HG02938 (cell line): ENCODE data around the gene GALNT9.
"Not testable (repeated sequence)": the region's sequence is repeated elsewhere in the genome, so short reads cannot be mapped to it uniquely, and the experiment has no call there.

ENCODE experiments used
- ATAC-seq: cut with Tn5 transposase; IDR thresholded peaks from one replicate; pipeline ENCODE4 v1.9.1; 2021; ENCODE audit warnings: mild to moderate bottlenecking, moderate library complexity; ENCODE audit not compliant: unreplicated experiment

GALNT9 gene

DNA sequence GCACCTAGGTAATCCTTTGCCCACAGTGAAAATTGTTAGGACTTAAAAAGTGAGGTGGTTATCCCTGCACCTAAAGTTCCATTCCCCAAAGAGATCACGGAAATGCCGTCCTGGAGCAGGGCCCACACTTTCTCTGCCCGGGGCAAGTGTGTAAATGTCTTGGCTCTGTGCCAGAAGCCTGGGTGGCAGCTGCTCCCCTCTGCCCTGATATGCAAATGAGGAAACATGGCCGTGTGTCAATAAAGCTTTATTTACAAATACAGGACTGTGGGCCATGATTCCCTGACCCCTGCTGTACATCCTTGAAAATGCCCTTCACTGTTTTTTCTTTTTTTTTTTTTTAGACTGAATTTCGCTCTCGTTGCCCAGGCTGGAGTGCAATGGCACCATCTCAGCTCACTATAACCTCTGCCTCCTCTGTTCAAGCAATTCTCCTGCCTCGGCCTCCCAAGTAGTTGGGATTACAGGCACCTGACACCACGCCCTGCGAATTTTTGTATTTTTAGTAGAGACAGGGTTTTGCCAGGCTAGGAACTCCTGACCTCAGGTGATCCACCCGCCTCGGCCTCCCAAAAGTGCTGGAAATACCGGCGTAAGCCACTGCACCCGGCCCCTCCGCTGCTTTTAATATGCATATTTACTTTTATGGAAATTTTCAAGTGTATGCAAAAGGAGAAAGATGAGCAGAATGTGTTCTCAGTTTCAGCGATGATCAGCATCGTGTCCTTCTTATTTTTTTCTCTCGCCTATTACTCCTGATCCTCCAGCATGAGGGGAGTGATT lies 75.5 kb downstream of the GALNT9 start:
- no peak for ATAC-seq

DNA sequence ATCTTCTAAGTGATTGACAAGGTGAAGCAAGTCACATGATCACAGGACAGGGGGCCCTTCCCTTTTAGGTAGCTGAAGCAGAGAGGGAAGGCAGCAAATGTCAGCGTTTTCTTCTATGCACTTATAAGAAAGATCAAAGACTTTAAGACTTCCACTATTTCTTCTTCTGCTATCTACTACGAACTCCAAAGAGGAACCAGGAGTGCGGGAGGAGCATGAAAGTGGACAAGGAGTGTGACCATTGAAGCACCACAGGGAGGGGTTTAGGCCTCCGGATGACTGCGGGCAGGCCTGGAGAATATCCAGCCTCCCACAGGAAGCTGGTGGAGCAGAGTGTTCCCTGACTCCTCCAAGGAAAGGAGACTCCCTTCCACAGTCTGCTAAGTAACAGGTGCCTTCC lies 76.4 kb downstream of the GALNT9 start:
- not testable (repeated sequence) for ATAC-seq

DNA sequence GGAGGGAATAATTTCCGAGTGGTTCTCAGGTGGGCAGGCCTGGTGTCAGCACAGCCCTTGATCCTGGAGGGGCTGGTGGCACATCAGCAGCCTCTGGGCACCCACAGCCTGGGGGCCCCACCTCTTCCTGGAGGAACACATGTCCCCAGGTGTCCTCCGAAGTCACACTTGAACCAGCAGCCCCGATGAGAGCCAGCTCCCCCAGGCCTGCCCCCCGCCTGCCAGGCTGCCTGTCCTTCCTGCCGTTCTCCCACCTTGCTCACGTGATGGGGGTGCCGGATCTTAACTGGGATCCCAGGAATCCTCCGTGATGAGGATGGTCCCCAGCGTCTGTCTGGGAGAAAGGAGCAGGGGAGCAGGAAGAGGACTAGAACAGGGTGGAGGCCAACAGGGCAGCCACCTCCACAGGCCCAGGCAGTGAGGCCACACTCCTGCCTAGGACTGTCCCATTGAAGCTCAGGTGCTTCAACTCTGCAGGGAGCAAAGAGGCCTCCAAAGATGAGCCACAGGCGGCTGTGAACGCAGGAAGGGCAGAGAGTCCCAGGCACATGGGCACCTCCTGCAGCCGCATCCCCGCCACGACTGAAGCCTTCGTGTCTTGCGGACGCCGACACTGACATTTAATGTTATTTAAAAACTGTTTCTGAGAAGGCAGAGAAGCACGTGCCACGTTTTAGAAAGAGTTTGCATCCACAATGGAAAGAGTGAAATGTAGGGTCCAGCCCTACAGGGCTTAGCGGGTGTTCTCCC lies 77.5 kb downstream of the GALNT9 start:
- ATAC-seq: no peak

GRCh38 chr12:132251310-132251709 lies 78.1 kb downstream of the GALNT9 start:
- no peak for ATAC-seq

DNA sequence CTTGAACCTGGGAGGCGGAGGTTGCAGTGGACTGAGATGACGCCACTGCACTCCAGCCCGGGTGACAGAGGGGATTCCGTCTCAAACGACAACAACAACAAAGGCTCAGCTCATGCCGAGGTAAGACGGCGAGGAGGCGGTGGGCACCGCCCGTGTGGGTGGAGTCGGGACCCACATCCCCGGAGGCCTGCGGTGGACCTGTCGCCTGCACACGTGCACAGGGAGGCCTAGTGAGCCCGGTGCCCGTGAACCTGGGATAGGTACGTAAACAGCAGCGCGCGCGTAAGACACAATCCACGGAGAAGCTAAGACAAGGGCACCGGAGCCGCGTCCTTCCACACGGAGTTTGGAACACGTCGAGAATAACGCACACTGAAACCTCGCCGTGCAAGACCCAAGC lies 78.7 kb downstream of the GALNT9 start:
- ATAC-seq: no peak

DNA sequence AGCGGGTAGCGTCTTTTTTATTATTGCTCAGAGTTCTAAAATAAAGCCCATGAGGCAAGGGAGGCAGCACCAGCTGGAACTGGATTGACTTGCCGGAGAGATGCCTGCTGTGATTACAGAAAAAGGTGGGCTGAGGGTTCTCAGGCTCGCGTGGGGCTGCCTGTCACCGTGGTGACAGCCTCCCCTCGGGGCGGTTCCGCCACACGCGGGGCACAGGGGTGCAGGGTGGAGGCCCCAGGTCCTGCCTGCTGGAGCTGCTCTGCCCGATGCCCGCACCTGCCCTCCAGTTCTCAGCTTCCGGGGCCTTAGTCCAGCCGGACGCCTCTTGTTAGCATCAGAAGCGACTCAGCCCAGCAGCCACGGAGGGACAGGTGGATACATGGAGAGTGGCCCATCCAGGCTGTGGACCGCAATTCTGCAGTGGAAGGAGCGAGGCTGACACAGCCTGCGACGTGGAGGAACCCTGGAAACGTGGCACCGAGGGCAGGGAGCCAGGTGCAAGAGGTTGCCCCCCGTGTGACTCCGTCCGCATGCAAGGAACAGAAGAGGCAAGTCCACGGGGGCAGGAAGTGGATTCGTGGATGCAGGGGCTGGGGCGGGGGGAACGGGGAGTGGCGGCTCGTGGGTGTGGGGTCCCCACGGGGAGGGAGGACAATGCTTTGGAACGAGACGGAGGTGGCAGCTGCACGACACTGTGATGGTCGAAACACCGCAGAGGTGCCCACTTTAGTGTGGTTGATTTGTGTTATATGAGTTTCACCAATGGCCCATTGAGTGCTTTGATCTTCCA lies 79.5 kb downstream of the GALNT9 start:
- ATAC-seq: no peak

GRCh38 chr12:132248453-132249167 lies 80.8 kb downstream of the GALNT9 start:
- ATAC-seq: no peak

DNA sequence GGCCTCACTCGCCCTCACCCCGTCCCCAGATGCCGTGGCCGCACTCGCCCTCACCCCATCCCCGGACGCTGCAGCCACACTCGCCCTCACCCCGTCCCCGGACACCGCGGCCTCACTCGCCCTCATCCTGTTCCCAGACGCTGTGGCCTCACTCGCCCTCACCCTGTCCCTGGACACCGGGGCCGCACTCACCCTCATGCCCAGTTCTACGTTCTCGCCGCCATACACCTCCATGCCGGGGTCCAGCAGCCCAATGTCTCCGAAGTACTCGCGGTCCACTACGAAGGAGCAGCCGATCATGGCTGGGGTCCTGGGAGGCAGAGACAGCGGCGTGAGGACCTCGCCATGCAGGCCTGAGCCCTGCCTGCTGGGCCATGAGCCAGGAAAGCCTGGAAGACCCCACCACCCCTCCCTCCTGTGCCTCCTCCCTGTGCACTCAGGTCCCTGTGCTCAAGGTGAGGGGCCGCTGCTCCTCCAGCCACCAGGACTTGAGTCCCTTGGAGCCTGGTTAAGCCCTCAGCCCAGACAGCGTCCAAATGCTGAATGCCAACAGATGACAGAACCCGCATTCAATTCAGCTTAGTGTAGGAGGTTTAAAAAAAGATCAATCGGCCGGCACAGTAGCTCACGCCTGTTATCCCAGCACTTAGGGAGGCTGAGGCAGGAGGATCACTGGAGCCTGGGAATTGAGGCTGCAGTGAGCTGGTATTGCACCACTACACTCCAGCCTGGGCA lies 81.5 kb downstream of the GALNT9 start:
- no peak for ATAC-seq

- no peak for ATAC-seq
Measured at GRCh38 chr12:132246997-132247717, 82.2 kb downstream of the GALNT9 start.

- no peak for ATAC-seq
Measured at GRCh38 chr12:132245521-132246101, 83.8 kb downstream of the GALNT9 start.

GRCh38 chr12:132244724-132245295 lies 84.6 kb downstream of the GALNT9 start:
- ATAC-seq: no peak

- ATAC-seq: no peak
Measured at GRCh38 chr12:132243596-132244310, 85.6 kb downstream of the GALNT9 start.

DNA sequence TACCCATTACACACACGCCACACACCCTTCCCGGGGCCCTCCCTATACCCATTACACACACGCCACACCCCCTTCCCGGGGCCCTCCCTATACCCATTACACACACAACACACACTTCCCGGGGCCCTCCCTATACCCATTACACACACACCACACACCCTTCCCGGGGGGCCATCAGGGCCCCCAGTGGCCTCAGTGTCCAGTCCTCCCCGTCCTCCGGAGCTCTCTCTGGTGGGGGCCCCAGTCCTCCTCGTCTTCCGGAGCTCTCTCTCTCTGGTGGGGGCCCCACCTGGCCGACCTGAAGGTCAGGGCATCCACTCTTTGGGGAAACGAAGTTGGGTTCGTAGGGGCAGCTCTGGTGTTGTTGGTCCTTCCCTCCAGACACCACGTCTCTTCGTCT lies 86.2 kb downstream of the GALNT9 start:
- ATAC-seq: not testable (repeated sequence)

DNA sequence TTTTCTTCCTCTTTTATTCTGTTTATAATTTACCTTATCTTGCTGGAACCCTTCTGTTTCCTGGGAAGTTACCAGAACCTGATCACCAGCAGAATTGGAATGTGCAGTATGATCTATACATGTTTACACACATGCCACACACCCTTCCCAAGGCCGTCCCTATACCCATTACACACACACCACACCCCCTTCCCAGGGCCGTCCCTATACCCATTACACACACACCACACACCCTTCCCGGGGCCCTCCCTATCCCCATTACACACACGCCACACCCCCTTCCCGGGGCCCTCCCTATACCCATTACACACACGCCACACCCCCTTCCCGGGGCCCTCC lies 88.8 kb downstream of the GALNT9 start:
- ATAC-seq: not testable (repeated sequence)

DNA sequence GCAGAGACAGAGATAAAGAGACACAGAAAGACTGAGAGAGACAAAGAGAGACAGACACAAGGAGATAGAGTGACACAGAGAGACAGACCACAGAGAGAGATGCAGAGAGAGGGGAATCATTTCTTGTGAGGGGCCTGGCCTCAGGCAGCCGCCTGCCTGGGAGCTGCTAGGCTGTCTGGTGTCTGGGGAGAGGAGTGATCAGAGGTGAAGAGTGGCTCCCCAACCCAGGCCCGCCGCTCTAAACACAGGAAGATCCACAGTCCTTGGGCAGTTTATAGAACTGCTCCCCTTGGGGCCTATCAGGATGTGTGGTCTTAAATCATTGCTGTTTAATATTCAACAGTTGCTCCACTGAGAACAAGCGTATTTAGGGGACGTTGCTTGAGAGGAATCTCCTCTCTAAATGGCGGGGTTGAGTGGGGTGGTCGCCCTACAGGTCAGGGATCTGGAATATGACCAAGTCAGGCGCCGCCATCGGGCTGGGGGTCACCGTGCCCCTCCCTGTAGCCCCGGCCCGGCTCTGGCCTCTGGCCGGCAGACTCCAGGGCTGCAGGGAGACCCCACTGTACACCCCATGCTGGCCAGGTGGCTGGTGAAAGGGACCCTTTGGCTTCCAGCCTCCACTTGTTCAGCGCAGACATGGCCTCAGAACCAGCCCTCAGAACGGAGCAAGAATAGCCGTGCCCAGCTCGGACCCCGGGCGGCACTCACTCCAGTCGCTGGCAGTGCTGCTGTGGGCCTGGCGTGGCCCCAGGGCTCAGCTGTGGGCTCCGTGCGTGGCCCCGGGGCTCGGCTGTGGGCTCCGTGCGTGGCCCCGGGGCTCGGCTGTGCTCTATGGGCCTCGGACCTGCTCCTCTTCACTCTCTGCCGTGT lies 89.4 kb downstream of the GALNT9 start:
- ATAC-seq: no peak

DNA sequence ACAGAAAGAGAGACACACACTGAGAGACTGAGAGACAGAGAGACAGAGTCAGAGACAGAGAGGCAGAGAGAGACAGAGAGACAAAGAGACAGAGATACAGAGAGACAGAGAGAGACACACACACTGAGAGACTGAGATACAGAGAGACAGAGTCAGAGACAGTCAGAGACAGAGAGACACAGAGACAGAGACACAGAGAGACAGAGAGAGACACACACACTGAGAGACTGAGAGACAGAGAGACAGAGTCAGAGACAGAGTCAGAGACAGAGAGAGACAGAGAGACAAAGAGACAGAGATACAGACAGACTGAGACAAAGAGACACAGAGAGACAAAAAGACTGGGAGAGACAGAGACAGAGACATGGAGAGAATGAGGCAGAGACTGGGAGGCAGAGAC lies 90.0 kb downstream of the GALNT9 start:
- ATAC-seq: no peak

DNA sequence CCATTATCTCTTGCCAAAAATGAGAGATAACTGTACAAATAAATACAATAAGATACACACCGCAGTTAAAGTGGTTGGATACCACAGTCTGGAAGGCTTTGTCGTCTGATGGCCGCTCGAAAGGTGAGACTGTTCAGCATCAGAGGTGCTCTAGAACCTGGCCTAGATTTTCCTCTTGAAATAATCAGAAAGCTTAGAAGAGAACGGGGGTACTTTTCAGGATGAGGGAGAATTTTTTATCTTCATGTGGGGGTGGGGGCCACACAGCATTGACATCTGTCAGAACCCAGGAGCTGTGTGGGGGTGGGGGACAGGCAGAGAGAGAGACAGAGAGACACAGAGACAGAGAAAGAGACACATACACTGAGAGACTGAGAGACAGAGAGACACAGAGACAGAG lies 90.5 kb downstream of the GALNT9 start:
- no peak for ATAC-seq
